NCI-H1694 (cell line): ENCODE results near the gene ASNSD1.
"Not testable (repeated sequence)": the region's sequence is repeated elsewhere in the genome, so short reads cannot be mapped to it uniquely, and the experiment has no call there.

Experiments used
- DNase-seq: peaks from one replicate; lab custom pipeline; 2025; lab: John Stamatoyannopoulos, UW

The ASNSD1 gene

DNA sequence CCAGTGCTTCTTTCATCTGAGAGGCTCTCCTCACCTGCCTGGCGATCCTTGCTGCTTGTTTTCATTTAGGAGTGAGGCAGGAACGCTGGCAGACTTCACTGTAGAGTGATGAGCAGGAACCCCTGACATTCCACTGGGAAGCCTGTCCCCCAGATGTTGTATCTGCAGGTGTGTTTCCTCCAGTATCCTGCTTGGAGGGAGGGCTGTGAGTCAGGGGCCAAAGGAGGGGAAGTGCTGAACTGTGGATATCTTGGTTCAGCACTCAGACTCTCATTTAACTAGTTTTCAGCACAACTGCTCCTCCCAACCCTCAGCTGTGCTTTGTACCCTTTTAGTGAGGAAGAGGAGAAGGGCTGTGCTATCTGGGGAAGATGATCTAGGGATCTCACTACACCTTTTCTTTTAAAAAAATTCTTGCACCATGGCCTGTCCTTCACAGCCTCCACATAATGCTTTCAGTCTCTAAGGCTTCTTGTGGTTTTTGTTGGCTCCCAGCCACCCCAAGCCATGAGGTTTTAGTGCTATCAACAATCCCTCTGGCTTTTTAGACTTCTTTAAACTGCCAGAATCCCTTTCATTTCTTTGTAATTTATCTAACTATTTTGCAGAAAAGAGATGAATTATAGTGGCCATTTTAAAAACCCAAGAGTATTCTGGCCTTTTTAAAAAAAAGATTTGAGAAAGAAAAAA lies 24.4 kb downstream of the ASNSD1 start:
- DNase-seq: no peak

DNA sequence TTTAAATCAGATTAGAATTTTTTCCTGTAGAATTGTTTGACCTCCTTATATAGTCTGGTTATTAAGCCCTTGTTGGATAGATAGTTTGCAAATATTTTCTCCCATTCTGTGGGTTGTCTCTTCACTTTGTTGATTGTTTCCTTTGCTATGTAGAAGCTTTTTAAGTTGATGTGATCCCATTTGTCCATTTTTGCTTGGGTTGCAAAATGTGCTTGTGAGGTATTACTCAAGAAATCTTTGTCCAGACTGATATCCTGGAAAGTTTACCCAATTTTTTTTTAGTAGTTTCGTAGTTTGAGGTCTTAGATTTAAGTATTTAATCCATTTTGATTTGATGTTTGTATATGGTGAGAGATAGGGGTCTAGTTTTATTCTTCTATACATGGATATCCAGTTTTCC lies 26.5 kb downstream of the ASNSD1 start:
- not testable (repeated sequence) for DNase-seq

DNA sequence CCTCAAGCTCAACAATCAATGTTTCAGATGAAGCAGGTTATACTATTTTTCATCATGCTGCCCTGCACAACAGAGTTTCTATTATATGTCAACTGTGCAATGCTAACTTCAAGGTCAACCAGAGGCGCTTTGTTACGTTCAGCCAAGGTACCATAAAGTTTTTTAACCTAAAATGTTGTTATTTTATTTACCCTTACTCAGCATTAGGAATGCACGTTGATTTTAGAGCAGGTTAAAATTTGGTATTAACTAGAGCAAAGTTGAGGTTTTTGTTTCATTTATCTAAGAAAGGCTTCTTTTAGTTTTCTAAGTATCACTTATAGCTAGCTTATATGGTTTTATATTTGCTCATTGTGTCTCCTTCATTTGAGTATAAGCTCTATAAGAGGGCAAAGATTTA lies 35.0 kb downstream of the ASNSD1 start:
- DNase-seq: no peak

- peak; percentile 61 for DNase-seq
These were observed 37.0 kb downstream of the ASNSD1 start for GRCh38 chr2:189698020-189698887.

- DNase-seq: no peak
These were observed 39.4 kb downstream of the ASNSD1 start for GRCh38 chr2:189700681-189701080.

DNA sequence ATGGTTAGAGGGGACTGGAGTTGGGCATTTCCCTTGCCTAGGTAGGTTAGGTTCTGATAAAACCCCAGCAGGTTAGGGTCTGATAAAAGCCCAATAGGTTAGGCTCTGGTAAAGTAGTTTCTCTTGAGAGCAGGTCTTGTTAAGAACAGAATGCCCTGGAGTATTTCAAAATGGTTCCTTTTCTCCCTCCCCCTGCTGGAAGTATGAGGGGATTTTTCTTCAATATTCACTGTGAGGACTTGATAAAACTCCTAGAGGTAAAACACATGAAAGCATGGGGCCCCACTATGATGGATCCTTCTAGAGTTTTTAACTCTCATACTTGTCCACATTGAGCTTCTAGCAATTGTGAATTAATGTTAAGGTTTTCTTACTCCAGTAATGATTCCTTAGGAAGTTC lies 40.8 kb downstream of the ASNSD1 start:
- DNase-seq: no peak

DNA sequence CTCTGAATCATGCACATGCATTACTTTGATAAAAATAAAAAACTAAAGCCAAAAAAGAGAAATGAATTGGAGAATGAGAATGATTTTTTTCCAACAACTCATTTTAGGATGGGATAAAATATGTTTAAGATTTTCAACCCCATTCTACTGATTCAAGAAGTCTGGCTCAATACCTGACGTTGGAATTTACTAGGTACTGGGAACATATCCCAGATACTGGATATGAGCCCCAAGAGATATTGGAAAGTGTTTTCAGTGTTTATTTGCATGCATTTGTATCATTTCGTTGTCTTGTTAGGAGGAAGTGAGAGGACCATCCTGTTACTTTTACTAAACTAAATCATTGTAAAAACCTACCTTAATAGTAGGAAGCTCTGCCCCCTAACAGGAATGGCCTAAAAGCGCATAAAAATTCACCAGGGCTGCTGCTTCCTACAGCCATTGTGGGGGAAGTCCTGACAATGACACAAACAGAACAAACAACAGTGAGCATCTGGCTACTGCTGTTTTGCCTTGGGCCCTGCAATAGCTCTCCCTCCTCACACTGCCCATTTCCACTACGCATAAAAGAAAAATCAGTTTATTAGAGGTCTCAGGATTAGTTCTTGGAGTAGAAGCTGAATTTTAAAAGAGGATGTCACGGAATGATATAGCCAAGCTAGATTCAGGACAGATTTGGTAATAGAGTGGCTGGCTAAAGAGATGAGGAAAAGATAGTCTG lies 48.4 kb downstream of the ASNSD1 start:
- DNase-seq: no peak

GRCh38 chr2:189717593-189717992 lies 56.3 kb downstream of the ASNSD1 start:
- not testable (repeated sequence) for DNase-seq

GRCh38 chr2:189719571-189719970 lies 58.3 kb downstream of the ASNSD1 start:
- no peak for DNase-seq
